ENCODE results near the gene PRKCQ. TPM values are rescaled to one million over a fixed set of nuclear protein-coding genes. Genes with fewer than 3 reads are reported as not detected.

Gene PRKCQ
- polyA plus RNA-seq, 1 donor (not counting 4 experiments of a cell fraction or from before 2014, with no cell fraction given), result 7.5 TPM

DNA sequence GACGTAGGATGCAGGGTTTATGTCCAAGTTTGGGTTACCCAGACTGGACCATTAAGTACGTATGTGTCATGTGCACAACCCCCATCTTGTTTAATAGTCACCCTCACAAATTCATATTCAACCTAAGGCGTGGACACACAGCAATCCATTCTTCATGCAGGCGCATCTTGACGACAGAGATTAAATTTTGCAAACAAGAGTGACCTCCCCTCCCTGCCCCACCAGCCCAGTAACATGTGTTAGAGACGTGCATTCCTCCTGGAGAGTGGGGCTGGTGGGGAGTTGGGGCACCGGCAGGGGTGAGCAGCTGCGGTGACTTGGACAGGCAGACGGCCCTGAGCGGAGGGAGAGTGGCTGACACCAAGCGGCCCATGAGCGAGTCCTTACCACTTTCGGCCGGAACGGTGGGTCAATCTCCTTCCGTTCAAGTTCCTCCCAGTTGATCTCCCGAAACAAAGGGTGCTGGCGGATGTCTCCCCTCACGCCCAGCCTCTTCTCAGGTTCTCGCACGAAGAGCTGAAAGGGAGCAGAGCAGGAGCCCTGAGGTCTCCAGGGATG lies 149.6 kb downstream of the PRKCQ start:
- TF ChIP-seq, protein P1, sequence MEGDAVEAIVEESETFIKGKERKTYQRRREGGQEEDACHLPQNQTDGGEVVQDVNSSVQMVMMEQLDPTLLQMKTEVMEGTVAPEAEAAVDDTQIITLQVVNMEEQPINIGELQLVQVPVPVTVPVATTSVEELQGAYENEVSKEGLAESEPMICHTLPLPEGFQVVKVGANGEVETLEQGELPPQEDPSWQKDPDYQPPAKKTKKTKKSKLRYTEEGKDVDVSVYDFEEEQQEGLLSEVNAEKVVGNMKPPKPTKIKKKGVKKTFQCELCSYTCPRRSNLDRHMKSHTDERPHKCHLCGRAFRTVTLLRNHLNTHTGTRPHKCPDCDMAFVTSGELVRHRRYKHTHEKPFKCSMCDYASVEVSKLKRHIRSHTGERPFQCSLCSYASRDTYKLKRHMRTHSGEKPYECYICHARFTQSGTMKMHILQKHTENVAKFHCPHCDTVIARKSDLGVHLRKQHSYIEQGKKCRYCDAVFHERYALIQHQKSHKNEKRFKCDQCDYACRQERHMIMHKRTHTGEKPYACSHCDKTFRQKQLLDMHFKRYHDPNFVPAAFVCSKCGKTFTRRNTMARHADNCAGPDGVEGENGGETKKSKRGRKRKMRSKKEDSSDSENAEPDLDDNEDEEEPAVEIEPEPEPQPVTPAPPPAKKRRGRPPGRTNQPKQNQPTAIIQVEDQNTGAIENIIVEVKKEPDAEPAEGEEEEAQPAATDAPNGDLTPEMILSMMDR (optimal IDR thresholded peaks at IDR 0.05 in 1 of 3, IDR thresholded peaks at IDR 0.05 in 1 of 3, conservative IDR thresholded peaks at IDR 0.05 in 1 of 3; ENCODE audit: extremely low read depth in 1 of 3, insufficient read depth in 2 of 3, low read length in 3 of 3), result no peak
- TF ChIP-seq EZH2 (IDR thresholded peaks at IDR 0.05; ENCODE audit: low read length), result no peak
- no peaks in the 10 kb centered on the region for H3K27me3 ChIP-seq (ENCODE audit: control insufficient read depth, extremely low read depth, insufficient read depth, low read length)
- H3K27ac ChIP-seq (ENCODE audit: control insufficient read depth, insufficient read depth, low read length), result no peak overlapping the region
- H3K4me2 ChIP-seq (ENCODE audit: control insufficient read depth, extremely low read depth, insufficient read depth, low read depth, low read length), result no peak overlapping the region
- no peak overlapping the region for H3K4me3 ChIP-seq (ENCODE audit: control insufficient read depth in 2 of 3, extremely low read depth in 1 of 3, insufficient read depth in 2 of 3, low read depth in 1 of 3, low read length in 3 of 3)
- no peaks in the 10 kb centered on the region for H3K79me2 ChIP-seq (ENCODE audit: control insufficient read depth, insufficient read depth, low read length)
- H3K4me1 ChIP-seq (ENCODE audit: control insufficient read depth, extremely low read depth, insufficient read depth, low read length), result no peaks in the 10 kb centered on the region
- no peak overlapping the region for H2AFZ ChIP-seq (ENCODE audit: control insufficient read depth, low read length)
- dilution Hi-C loops (cut with MboI; ENCODE audit: extremely low pct_ligation_motif_present, low sequenced_read_pairs), result no loop called here
- no peaks in the 10 kb centered on the region for H3K9me1 ChIP-seq (ENCODE audit: control insufficient read depth, extremely low read depth, insufficient read depth, low read length)
- no peaks in the 10 kb centered on the region for H3K9me3 ChIP-seq (ENCODE audit: control insufficient read depth, low read depth, low read length)
- H3K9ac ChIP-seq (ENCODE audit: control insufficient read depth, extremely low read depth, insufficient read depth, low read length), result no peak overlapping the region
- H4K20me1 ChIP-seq (ENCODE audit: control insufficient read depth, extremely low read depth, insufficient read depth, low read length), result no peaks in the 10 kb centered on the region
- DNase-seq (ENCODE audit: low read depth, low spot score), result no peak
- FAIRE-seq, result no peak
- H3K36me3 ChIP-seq (ENCODE audit: control insufficient read depth in 2 of 2, extremely low read depth in 1 of 2, insufficient read depth in 2 of 2, low read length in 2 of 2), result no peaks in the 10 kb centered on the region

GRCh38 chr10:6427357-6427959 lies 152.6 kb downstream of the PRKCQ start:
- H3K36me3 ChIP-seq (ENCODE audit: control insufficient read depth in 2 of 2, extremely low read depth in 1 of 2, insufficient read depth in 2 of 2, low read length in 2 of 2), result no peaks in the 10 kb centered on the region
- H3K9ac ChIP-seq (ENCODE audit: control insufficient read depth, extremely low read depth, insufficient read depth, low read length), result no peak overlapping the region
- H2AFZ ChIP-seq (ENCODE audit: control insufficient read depth, low read length), result no peak overlapping the region
- H3K27me3 ChIP-seq (ENCODE audit: control insufficient read depth, extremely low read depth, insufficient read depth, low read length), result no peaks in the 10 kb centered on the region
- H3K4me3 ChIP-seq (ENCODE audit: control insufficient read depth in 2 of 3, extremely low read depth in 1 of 3, insufficient read depth in 2 of 3, low read depth in 1 of 3, low read length in 3 of 3), result no peak overlapping the region
- no peaks in the 10 kb centered on the region for H3K79me2 ChIP-seq (ENCODE audit: control insufficient read depth, insufficient read depth, low read length)
- no peaks in the 10 kb centered on the region for H3K9me1 ChIP-seq (ENCODE audit: control insufficient read depth, extremely low read depth, insufficient read depth, low read length)
- dilution Hi-C loops (cut with MboI; ENCODE audit: extremely low pct_ligation_motif_present, low sequenced_read_pairs), result no loop called here
- peaks cover 11% of the 10 kb centered on the region for H3K4me1 ChIP-seq (ENCODE audit: control insufficient read depth, extremely low read depth, insufficient read depth, low read length)
- no peaks in the 10 kb centered on the region for H3K9me3 ChIP-seq (ENCODE audit: control insufficient read depth, low read depth, low read length)
- no peak for FAIRE-seq
- H3K27ac ChIP-seq (ENCODE audit: control insufficient read depth, insufficient read depth, low read length), result no peak overlapping the region
- DNase-seq (ENCODE audit: low read depth, low spot score), result no peak
- no peaks in the 10 kb centered on the region for H4K20me1 ChIP-seq (ENCODE audit: control insufficient read depth, extremely low read depth, insufficient read depth, low read length)
- no peak for TF ChIP-seq EZH2 (IDR thresholded peaks at IDR 0.05; ENCODE audit: low read length)
- TF ChIP-seq, protein P1 (optimal IDR thresholded peaks at IDR 0.05 in 1 of 3, IDR thresholded peaks at IDR 0.05 in 1 of 3, conservative IDR thresholded peaks at IDR 0.05 in 1 of 3; ENCODE audit: extremely low read depth in 1 of 3, insufficient read depth in 2 of 3, low read length in 3 of 3), result no peak
- H3K4me2 ChIP-seq (ENCODE audit: control insufficient read depth, extremely low read depth, insufficient read depth, low read depth, low read length), result no peak overlapping the region

Data from keratinocyte (primary cell).